BJ (cell line): ENCODE data around the gene GABRP. TPM values are rescaled to one million over a fixed set of nuclear protein-coding genes. Genes with fewer than 3 reads are reported as not detected.

ENCODE experiments used
- CTCF ChIA-PET: fragments of 350-600 bp; formaldehyde crosslinking; extraction: SDS; loops from one replicate; lab custom pipeline; 2021; ENCODE audit warnings: antibody characterized with exemption, inconsistent platforms; lab: Yijun Ruan, JAX
- POLR2A ChIA-PET: fragments of 300-600 bp; sonication (Branson Sonifier 250); formaldehyde crosslinking; extraction: SDS; loops from one replicate; lab custom pipeline; 2021; ENCODE audit warnings: antibody characterized with exemption; lab: Charles Lee
- DNase-seq: peaks from one replicate; pipeline ENCODE4 v3.0.0-alpha.2; 2011; ENCODE audit warnings: low read depth
- H3K27me3 ChIP-seq: 2 replicates; pipeline ENCODE4 v1.6.0; 2011; ENCODE audit warnings: low read length; ENCODE audit not compliant: control insufficient read depth, insufficient read depth
- H3K36me3 ChIP-seq: 2 replicates; pipeline ENCODE4 v1.5.1; 2011; ENCODE audit warnings: low read length; ENCODE audit not compliant: control insufficient read depth, insufficient read depth
- H3K4me3 ChIP-seq: 2 replicates; pipeline ENCODE4 v1.5.1; 2011; ENCODE audit warnings: low read depth, mild to moderate bottlenecking, control low read depth, low read length
- CTCF ChIP-seq: IDR thresholded peaks from 2 replicates; pipeline ENCODE4 v1.5.1; 2011; ENCODE audit warnings: low read depth, mild to moderate bottlenecking, control low read depth, inconsistent platforms, low read length, moderate library complexity; ENCODE audit not compliant: insufficient read depth
- polyA minus RNA-seq: library from RNA; depleted of rRNA, polyadenylated mRNA; stranded (reverse); fragments of >200 nt; gene quantifications from 2 replicates; pipeline ENCODE4 v1.2.3, GENCODE V29; 2011; rRNA and poly(A)+ RNA removed
- polyA plus RNA-seq: library from polyadenylated mRNA; depleted of rRNA; stranded (reverse); fragments of >200 nt; gene quantifications from 2 replicates; pipeline ENCODE4 v1.2.3, GENCODE V29; 2011; rRNA removed

GABRP gene
- polyA plus RNA-seq = not detected in 2 replicates
- not detected in 2 replicates for polyA minus RNA-seq

GRCh38 chr5:170783498-170784247 is at the start of gene GABRP:
GABRP (plus strand) TSS chr5:170783725; CDS start chr5:170788616, 4,891 bp downstream.
- CTCF ChIA-PET = no interaction called here
- H3K27me3 ChIP-seq = no peaks in the 10 kb centered on the region
- no peak within 1 kb of the TSS for H3K4me3 ChIP-seq
- H3K36me3 ChIP-seq = no peaks in the 10 kb centered on the region
- no peak for TF ChIP-seq CTCF
- no peak for DNase-seq
- POLR2A ChIA-PET = no interaction called here

GRCh38 chr5:170736966-170737365 is 46.6 kb upstream of the GABRP start:
- no peak for TF ChIP-seq CTCF
- no peak for DNase-seq
- ChIA-PET CTCF (no interaction called here), POLR2A (no interaction called here)
- Histone ChIP-seq H3K4me3 (no peak overlapping the region), H3K36me3 (no peaks in the 10 kb centered on the region), H3K27me3 (no peaks in the 10 kb centered on the region)

- Histone ChIP-seq H3K36me3 (no peaks in the 10 kb centered on the region), H3K4me3 (no peak overlapping the region), H3K27me3 (no peaks in the 10 kb centered on the region)
- TF ChIP-seq CTCF = no peak
- DNase-seq = no peak
- POLR2A ChIA-PET = no interaction called here
- CTCF ChIA-PET = no interaction called here
Observed at GRCh38 chr5:170737591-170737990, 45.9 kb upstream of the GABRP start.

GRCh38 chr5:170738840-170739239 is 44.7 kb upstream of the GABRP start:
- Histone ChIP-seq H3K27me3 (0 out of 2 replicates have a peak, but pooled peaks cover 1% of the 10 kb centered on the region), H3K36me3 (no peaks in the 10 kb centered on the region), H3K4me3 (no peak overlapping the region)
- DNase-seq = no peak
- ChIA-PET POLR2A (no interaction called here), CTCF (no interaction called here)
- TF ChIP-seq CTCF = no peak

GRCh38 chr5:170739446-170739845 is 44.1 kb upstream of the GABRP start:
- TF ChIP-seq CTCF = no peak
- Histone ChIP-seq H3K27me3 (peaks cover 4% of the 10 kb centered on the region; the same call in 1 of the 2 replicates), H3K4me3 (no peak overlapping the region), H3K36me3 (no peaks in the 10 kb centered on the region)
- no peak for DNase-seq
- ChIA-PET CTCF (no interaction called here), POLR2A (no interaction called here)
